Uterus (tissue), 2 donors: Measurements from ENCODE around the gene SERPIND1.

Experiments
- POLR2A ChIP-seq, 2 donors: fragments of 450-650 bp; IDR thresholded peaks; one replicate each; pipeline ENCODE4 v1.6.1; 2016; ENCODE audit warnings: antibody characterized with exemption in 2 of 2, mild to moderate bottlenecking in 1 of 2, moderate library complexity in 1 of 2
- TF ChIP-seq, protein P1 (sequence below), 4 experiments: fragments of 200-600 bp in 2 of 4; fragments of 450-650 bp in 2 of 4; sonication (generic) in 2 of 4; IDR thresholded peaks; one replicate each; pipeline ENCODE4 v1.5.1; 2016 to 2019; ENCODE audit warnings: antibody characterized with exemption in 4 of 4, mild to moderate bottlenecking in 2 of 4, moderate library complexity in 1 of 4

DNA sequence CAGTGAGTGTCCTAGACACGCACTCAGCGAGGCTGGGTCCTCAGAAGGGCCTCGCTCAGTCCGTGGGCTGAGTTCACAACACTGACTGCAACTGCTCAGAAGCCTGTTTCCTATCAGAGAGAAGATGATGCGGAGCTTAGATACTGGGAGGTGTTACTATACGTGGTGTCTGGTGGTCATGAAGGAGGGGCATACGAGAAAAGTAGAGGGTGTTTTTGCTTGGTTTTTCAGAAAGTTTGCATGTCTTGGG is 9.5 kb upstream of the SERPIND1 start:
- no peak for TF ChIP-seq POLR2A (IDR thresholded peaks at IDR 0.05)
- TF ChIP-seq, protein P1, sequence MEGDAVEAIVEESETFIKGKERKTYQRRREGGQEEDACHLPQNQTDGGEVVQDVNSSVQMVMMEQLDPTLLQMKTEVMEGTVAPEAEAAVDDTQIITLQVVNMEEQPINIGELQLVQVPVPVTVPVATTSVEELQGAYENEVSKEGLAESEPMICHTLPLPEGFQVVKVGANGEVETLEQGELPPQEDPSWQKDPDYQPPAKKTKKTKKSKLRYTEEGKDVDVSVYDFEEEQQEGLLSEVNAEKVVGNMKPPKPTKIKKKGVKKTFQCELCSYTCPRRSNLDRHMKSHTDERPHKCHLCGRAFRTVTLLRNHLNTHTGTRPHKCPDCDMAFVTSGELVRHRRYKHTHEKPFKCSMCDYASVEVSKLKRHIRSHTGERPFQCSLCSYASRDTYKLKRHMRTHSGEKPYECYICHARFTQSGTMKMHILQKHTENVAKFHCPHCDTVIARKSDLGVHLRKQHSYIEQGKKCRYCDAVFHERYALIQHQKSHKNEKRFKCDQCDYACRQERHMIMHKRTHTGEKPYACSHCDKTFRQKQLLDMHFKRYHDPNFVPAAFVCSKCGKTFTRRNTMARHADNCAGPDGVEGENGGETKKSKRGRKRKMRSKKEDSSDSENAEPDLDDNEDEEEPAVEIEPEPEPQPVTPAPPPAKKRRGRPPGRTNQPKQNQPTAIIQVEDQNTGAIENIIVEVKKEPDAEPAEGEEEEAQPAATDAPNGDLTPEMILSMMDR (IDR thresholded peaks at IDR 0.05): no peak
